SU-DHL-6 (cell line): Measurements from ENCODE around the gene FAM83C.

Experiments
- H2AFZ ChIP-seq: fragments of 200-600 bp; sonication (generic); 2 replicates; pipeline ENCODE4 v1.6.1; 2014; ENCODE audit warnings: low read depth, mild to moderate bottlenecking, moderate library complexity, mixed read lengths, antibody characterized with exemption, low read length; ENCODE audit not compliant: severe bottlenecking
- H3F3A ChIP-seq: fragments of 200-600 bp; shearing (Covaris generic); 2 replicates; pipeline ENCODE4 v1.6.0; 2016; ENCODE audit warnings: antibody characterized with exemption, mild to moderate bottlenecking; ENCODE audit not compliant: insufficient read depth
- H3K27ac ChIP-seq: fragments of 200-600 bp; sonication (generic); 2 replicates; pipeline ENCODE4 v1.5.1; 2016; ENCODE audit warnings: low read depth, mild to moderate bottlenecking, low read length, moderate library complexity, mixed read lengths
- H3K27me3 ChIP-seq: fragments of 200-600 bp; sonication (generic), shearing (Covaris generic); 2 replicates; pipeline ENCODE4 v1.6.0; 2014; ENCODE audit warnings: mild to moderate bottlenecking, low read length
- H3K36me3 ChIP-seq: fragments of 200-600 bp; sonication (generic); 2 replicates; pipeline ENCODE4 v1.6.1; 2014; ENCODE audit warnings: mild to moderate bottlenecking, low read length, mixed read lengths
- H3K4me2 ChIP-seq: fragments of 300-600, 200-600 bp; shearing (Covaris generic), sonication (generic); 2 replicates; pipeline ENCODE4 v1.6.0; 2014; ENCODE audit warnings: low read length, low read depth, mild to moderate bottlenecking; ENCODE audit not compliant: poor library complexity, severe bottlenecking
- H3K4me3 ChIP-seq: fragments of 200-600 bp; sonication (generic); 2 replicates; pipeline ENCODE4 v1.5.1; 2014; ENCODE audit warnings: antibody characterized with exemption, low read length, mild to moderate bottlenecking, mixed read lengths; ENCODE audit not compliant: insufficient read depth, poor library complexity, severe bottlenecking
- H3K79me2 ChIP-seq: fragments of 200-600 bp; sonication (generic); 2 replicates; pipeline ENCODE4 v1.6.1; 2014; ENCODE audit warnings: mild to moderate bottlenecking, low read length, moderate library complexity; ENCODE audit not compliant: insufficient read depth
- H3K9ac ChIP-seq: fragments of 200-600 bp; sonication (generic); 2 replicates; pipeline ENCODE4 v1.7.0; 2014; ENCODE audit warnings: mild to moderate bottlenecking, low read length
- H3K9me2 ChIP-seq: fragments of 200-600 bp; sonication (generic); replicated peaks from 2 replicates; pipeline ENCODE4 v1.6.1; 2014; ENCODE audit warnings: low read length; ENCODE audit not compliant: insufficient read depth
- H3K9me3 ChIP-seq: fragments of 200-600 bp; sonication (generic); 2 replicates; pipeline ENCODE4 v1.6.1; 2014; ENCODE audit warnings: low read length, mixed read lengths; ENCODE audit not compliant: insufficient read depth
- H4K20me1 ChIP-seq: fragments of 200-600 bp; sonication (generic); 2 replicates; pipeline ENCODE4 v1.6.1; 2014; ENCODE audit warnings: low read depth, mild to moderate bottlenecking, antibody characterized with exemption, low read length, moderate library complexity, mixed read lengths
- CTCF ChIP-seq: fragments of 200-600 bp; sonication (generic); IDR thresholded peaks from one replicate; pipeline ENCODE4 v1.5.1; 2017; ENCODE audit warnings: antibody characterized with exemption, mild to moderate bottlenecking, low read length, moderate library complexity; ENCODE audit not compliant: insufficient read depth, poor library complexity, severe bottlenecking
- EZH2phosphoT487 ChIP-seq: fragments of 200-600 bp; sonication (generic), shearing (Covaris generic); conservative IDR thresholded peaks from 2 replicates; pipeline ENCODE4 v1.6.1; 2018; ENCODE audit warnings: mild to moderate bottlenecking, antibody characterized with exemption, low read length, moderate library complexity, mixed read lengths

Gene FAM83C

GRCh38 chr20:35299780-35300179 lies 7.6 kb upstream of the FAM83C start:
- no peak for TF ChIP-seq CTCF
- no peak for TF ChIP-seq EZH2phosphoT487
- Histone ChIP-seq H3K9me2 (no peaks in the 10 kb centered on the region), H3K36me3 (no peaks in the 10 kb centered on the region), H3K27me3 (no peaks in the 10 kb centered on the region), H3K27ac (no peak overlapping the region), H3K4me2 (no peak overlapping the region), H3F3A (no peaks in the 10 kb centered on the region), H3K4me3 (no peak overlapping the region), H3K9ac (no peak overlapping the region), H4K20me1 (no peaks in the 10 kb centered on the region), H2AFZ (no peak overlapping the region), H3K79me2 (no peaks in the 10 kb centered on the region), H3K9me3 (no peaks in the 10 kb centered on the region)

GRCh38 chr20:35298264-35298663 lies 6.0 kb upstream of the FAM83C start:
- TF ChIP-seq CTCF: no peak
- TF ChIP-seq EZH2phosphoT487: no peak
- no peaks in the 10 kb centered on the region for H3K36me3 ChIP-seq

GRCh38 chr20:35297740-35298139 lies 5.5 kb upstream of the FAM83C start:
- Histone ChIP-seq H3K27ac (no peak overlapping the region), H3K9ac (no peak overlapping the region), H3K9me3 (no peaks in the 10 kb centered on the region), H3K36me3 (no peaks in the 10 kb centered on the region), H4K20me1 (no peaks in the 10 kb centered on the region), H3K79me2 (no peaks in the 10 kb centered on the region), H3K4me2 (no peak overlapping the region), H3K9me2 (no peaks in the 10 kb centered on the region), H2AFZ (no peak overlapping the region), H3K27me3 (no peaks in the 10 kb centered on the region), H3F3A (no peaks in the 10 kb centered on the region), H3K4me3 (no peak overlapping the region)
- no peak for TF ChIP-seq CTCF
- TF ChIP-seq EZH2phosphoT487: no peak

More at GRCh38 chr20:35298264-35298663, 6.0 kb upstream of the FAM83C start:
- H3K9me2 ChIP-seq: no peaks in the 10 kb centered on the region
- no peak overlapping the region for H2AFZ ChIP-seq
- no peak overlapping the region for H3K27ac ChIP-seq
- H3K9ac ChIP-seq: no peak overlapping the region
- no peaks in the 10 kb centered on the region for H3F3A ChIP-seq
- H3K4me3 ChIP-seq: no peak overlapping the region
- H3K27me3 ChIP-seq: no peaks in the 10 kb centered on the region
- no peak overlapping the region for H3K4me2 ChIP-seq
- H4K20me1 ChIP-seq: no peaks in the 10 kb centered on the region
- no peaks in the 10 kb centered on the region for H3K9me3 ChIP-seq
- no peaks in the 10 kb centered on the region for H3K79me2 ChIP-seq
